Measurements from ENCODE around the gene SMIM8.
"Not testable (repeated sequence)": the region's sequence is repeated elsewhere in the genome, so short reads cannot be mapped to it uniquely, and the experiment has no call there.

SMIM8 gene, protein sequence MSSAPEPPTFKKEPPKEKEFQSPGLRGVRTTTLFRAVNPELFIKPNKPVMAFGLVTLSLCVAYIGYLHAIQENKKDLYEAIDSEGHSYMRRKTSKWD

GRCh38 chr6:87322304-87323212, at the start of gene SMIM8:
Gene SMIM8 (plus strand): TSS chr6:87322588. CDS start chr6:87337032, 14,444 bp downstream.
- DNase-seq (ENCODE audit: low read depth in 3 of 3) = peak; percentile 73 to 91 (median 78)

GRCh38 chr6:87274660-87275274, 47.6 kb upstream of the SMIM8 start:
- DNase-seq (ENCODE audit: low read depth in 3 of 3) = no peak

DNA sequence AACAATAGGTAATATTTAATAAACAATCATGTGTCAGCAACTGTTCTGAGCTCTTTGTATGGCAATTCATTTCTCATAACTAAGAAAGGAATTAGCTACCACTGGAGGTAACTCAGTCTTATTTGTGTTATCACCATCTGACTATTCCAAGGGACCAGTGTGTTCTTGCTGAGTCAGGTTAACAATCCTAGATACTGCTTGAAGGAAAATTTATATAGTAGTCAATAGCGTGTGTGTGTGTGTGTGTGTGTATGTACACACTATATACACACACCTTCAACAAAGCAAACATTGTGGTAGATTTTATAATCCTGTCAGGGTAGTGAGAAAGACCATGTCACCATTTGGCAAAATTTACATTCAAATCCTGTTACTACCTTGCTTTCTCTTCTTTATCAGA, 45.8 kb upstream of the SMIM8 start:
- no peak for DNase-seq (ENCODE audit: low read depth in 3 of 3)

DNA sequence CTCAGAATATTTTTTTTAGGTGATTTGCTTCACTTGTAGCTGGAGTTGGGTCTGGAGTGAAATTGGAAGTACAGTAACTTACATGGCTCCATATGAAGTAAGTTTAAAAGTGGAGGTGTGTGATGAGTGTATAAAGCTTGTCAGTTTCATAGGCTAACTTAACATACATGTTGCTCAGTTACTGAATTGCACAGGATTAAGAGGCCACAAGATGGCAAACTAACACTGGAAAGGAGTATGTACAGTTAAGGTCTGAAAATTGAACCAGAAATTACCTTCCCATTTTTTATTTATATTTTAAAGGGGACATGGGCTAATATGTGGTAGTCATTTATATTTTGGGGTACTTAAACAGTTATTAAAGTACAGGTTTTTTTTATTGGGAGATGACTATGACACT, 45.3 kb upstream of the SMIM8 start:
- no peak for DNase-seq (ENCODE audit: low read depth in 3 of 3)

DNA sequence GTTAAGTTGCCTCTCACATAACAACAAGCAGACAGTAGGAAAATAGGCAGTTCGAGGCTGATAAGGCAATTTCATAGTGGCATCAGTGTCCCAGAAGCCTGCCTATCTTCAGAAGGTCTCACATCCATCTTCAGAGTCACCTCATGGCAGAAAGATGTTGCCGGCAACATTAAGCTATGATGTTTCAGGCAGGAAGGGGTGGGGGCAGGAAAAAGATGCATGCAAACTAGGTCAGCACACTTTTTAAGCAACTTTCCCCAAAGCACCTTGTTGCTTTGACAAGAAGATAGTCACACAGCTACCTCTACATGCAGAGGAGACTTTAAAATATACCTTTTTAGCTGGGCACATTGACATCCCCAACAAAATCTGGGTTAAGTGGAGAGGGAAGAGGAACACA, 43.2 kb upstream of the SMIM8 start:
- no peak for DNase-seq (ENCODE audit: low read depth in 3 of 3)

DNA sequence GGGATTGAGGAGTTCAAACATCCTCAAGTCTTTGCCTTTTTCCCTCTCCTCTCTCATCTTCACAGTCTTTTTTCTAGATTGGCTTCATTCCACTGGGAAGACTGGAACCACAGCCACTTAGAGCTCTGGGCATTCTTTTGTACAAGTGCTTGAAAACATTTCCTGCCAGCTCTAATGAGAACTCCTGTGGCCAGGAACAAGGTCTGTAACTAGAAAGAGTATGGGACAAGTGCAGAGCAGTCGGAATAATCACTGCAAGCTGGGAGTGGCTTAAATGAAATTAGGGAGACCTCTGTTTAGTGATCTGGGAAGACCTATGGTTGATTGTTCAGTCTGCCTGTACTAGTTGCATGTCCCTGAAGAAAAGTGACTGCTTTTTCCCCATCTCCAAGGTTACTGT, 41.0 kb upstream of the SMIM8 start:
- no peak for DNase-seq (ENCODE audit: low read depth in 3 of 3)

DNA sequence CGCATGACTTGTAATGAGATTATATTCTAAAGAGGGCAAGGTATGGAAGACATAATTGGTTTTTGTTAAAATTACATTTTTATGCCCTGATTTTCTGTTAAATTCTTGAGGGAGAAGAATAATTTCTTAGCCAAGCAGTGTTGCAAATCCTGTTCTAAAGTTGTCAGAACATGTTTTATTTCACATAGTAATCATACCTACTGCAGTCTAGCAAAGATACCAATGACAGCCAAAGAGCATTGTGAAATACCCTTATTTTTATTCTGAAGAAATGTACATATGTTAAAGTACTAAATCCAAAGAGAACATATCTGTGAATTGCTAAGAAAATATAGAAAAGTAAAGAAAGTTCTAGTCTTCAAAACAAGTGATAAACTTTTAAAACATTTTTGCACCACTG, 39.6 kb upstream of the SMIM8 start:
- no peak for DNase-seq (ENCODE audit: low read depth in 3 of 3)

DNA sequence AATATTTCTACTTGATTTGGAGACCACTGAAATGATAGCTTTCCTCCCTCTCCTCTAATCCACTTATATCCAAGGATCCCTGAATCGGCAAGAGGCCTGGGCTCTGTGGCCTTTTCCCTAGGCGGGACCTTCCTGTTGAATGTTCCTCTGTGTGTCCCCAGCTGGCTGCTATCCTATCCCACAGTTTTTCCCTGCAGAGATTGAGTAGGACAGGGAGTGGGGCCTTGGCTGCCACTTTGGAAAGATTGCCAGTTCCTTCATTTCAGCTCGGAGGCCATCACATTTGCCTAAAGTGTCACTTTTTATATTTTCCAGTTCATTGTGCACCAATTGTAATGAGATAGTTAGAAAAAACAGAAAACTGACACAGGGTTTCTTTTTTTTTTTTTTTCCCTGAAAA, 38.9 kb upstream of the SMIM8 start:
- DNase-seq (ENCODE audit: low read depth in 3 of 3) = no peak

DNA sequence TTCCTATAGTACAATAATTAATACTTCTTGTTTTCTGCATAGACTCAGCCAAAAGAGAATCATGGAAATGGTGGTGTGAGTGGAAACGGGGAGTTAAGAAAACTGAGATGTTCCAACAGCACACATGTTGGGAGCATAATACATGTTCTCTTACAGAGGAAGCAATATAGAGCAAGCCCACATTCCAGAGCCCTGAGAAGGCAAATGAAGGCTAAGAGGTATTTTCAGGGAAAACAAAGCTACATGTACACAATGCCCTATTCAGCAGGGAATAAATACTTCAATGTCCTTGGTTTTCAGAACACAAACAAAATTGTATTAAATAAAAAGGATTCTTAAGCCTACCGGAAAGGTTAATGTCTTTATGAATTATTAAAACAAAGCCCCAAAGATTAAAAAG, 35.1 kb upstream of the SMIM8 start:
- no peak for DNase-seq (ENCODE audit: low read depth in 3 of 3)

DNA sequence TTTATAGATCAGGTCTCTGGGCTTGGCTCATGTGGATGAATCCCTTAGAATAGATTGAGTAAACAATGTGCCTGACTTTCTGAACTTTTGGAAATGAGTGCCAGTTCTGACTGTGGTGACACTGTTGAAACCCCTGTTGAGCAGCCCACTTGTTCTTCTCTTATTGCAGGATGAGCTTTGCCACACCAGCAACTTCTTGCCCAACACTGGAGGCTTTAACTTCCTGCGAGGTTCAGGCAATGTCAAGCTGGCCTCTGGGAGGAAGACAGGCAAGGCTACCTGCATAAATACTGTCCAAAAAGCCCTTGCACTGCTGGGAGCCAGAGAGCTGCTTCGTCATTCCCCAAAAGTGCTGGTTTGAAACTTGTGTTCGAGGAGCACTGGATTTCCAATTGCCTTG, 32.8 kb upstream of the SMIM8 start:
- no peak for DNase-seq (ENCODE audit: low read depth in 3 of 3)

- DNase-seq (ENCODE audit: low read depth in 3 of 3) = no peak
Measured at GRCh38 chr6:87291883-87292282, 30.5 kb upstream of the SMIM8 start.

DNA sequence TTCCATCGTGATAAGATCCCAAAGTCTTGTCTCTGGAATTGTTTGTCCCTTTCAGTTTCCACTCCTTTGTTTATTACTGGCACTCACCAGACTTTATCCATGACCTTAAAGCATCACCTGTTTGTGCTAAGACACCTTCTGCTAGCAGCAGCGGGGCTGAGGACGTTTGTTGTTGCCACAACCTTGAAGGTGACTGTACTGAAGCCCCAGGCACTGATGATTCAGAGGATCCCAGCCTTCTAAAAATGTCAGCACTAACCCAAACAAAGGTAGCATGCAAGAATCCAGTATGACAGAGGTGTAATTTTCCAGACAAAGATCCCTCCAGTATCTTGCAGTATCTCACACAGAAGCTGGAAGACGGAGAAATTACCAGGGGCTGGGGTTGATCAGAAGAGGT, 28.9 kb upstream of the SMIM8 start:
- DNase-seq (ENCODE audit: low read depth in 3 of 3) = no peak

DNA sequence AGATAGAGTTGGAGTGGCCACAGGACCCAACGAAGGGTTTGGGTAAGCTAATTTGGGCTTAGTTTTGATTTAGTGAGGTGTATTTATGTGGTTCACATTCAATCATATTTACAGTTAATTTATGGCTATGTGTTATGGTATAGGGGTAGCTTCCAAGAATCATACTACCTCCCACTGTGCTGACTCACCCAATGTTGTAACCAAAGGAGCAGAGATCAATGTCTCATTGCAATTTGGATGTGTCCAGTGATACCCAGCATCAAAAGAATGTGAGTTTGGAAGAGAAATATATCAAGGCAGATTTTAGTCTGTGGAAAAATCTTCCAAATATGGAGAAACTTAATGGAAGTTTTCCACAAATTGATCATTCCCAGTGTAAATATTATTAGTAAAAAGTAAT, 25.3 kb upstream of the SMIM8 start:
- no peak for DNase-seq (ENCODE audit: low read depth in 3 of 3)

DNA sequence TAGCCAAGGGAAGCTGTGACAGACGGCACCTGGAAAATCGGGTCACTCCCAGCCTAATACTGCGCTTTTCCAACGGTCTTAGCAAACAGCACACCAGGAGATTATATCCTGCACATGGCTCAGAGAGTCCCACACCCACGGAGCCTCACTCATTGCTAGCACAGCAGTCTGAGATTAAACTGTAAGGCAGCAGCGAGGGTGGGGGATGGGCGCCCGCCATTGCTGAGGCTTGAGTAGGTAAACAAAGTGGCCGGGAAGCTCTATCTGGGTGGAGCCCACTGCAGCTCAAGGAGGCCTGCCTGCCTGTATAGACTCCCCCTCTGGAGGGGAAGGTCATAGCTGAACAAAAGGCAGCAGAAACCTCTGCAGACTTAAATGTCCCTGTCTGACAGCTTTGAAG, 21.1 kb upstream of the SMIM8 start:
- DNase-seq (ENCODE audit: low read depth in 3 of 3) = not testable (repeated sequence)

DNA sequence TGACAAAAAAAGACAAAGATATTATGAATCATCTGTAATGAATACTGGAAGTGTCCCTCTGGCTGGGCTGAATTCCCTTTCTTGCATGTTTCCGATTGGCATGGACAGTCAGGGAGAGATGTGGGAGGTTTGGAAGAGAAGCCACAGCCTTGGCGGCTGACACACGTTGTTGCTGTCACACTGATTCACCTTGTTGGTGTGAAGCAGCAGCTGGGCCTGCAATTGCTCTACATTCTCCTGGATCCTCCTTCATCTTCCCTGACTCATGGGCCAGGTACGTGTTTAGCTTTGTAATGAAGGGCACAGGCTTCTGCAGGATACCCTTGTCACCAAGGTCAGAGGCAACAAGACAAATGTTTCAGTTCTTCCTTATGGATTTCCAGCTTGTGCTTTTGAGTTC, 13.4 kb upstream of the SMIM8 start:
- no peak for DNase-seq (ENCODE audit: low read depth in 3 of 3)

GRCh38 chr6:87312860-87313259, 9.5 kb upstream of the SMIM8 start:
- no peak for DNase-seq (ENCODE audit: low read depth in 3 of 3)

- no peak for DNase-seq (ENCODE audit: low read depth in 3 of 3)
Measured at GRCh38 chr6:87315071-87315470, 7.3 kb upstream of the SMIM8 start.

- no peak for DNase-seq (ENCODE audit: low read depth in 3 of 3)
Measured at GRCh38 chr6:87319271-87319987, 3.0 kb upstream of the SMIM8 start.

GRCh38 chr6:87323880-87324279, 1.5 kb downstream of the SMIM8 start:
- not testable (repeated sequence) for DNase-seq (ENCODE audit: low read depth in 3 of 3)

DNA sequence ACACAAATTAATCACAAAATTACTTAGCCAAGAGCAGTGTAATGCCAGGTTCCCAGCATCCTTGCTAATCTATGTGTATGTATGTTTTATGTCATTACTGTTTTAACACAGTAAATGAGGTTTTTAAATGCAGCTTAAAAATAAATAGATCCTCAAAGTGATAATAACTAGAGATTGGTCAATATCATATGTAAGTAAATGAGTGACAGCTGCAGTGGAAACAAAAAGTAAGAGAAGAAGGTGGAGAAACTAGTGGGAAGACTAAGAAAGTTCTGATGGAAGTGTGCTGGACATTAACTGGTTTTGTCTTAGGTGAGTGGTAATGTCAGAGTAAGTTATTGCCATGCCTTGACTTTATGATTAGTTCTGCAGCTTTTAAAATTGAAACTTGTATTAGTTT, 8.6 kb downstream of the SMIM8 start:
- DNase-seq (ENCODE audit: low read depth in 3 of 3) = no peak

DNA sequence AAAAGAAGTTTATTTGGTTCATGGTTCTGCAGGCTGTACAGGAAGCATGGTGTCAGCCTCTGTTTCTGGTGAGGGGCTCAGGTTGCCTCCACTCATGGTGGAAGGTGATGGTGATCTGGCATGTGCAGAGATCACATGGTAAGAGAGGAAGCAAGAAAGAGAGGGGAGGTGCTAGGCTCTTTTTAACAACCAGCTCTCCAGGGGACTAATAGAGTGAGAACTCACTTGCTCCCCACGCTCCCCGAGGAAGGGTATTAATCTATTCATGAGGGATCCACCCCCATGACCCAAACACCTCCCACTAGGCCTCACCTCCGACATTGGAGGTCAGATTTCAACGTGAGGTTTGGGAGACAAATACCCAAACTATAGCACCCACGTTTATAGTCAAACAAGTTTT, 10.6 kb downstream of the SMIM8 start:
- DNase-seq (ENCODE audit: low read depth in 3 of 3) = no peak

DNA sequence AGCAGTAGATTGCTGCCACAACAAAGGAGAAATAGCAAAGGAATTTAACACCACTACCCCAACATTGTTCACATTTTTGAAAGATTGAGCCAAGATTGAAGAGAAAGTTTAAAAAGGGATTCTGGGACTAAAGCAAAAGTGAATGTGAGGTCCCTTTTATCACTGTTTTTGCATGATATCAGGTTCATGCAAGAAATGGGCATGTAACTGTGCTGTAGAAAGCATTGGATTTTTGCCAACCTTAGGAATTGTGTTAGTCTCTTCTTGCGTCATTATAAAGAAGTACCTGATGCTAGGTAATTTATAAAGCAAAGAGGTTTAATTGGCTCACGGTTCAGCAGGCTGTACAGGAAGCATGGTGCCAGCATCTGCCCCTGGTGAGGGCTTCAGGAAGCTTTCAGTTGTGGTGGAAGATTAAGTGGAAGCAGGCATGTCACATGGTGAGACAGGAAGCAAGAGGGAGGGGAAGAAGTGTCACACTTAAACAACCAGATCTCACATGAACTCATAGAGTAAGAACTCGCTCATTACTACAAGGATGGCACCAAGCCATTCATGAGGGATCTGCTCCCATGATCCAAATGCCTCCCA, 11.3 kb downstream of the SMIM8 start:
- no peak for DNase-seq (ENCODE audit: low read depth in 3 of 3)

Data from stimulated activated CD4-positive, alpha-beta T cell treated with anti-CD3 and anti-CD28 coated beads, TNF-alpha, amount 100 ng/mL, for 48 hours (primary cell).